DND-41 (cell line): ENCODE data around the gene ESAM.

Source experiments
- ATAC-seq: fragments of 200-7000 bp; cut with Tn5 transposase; 3 replicates; pipeline ENCODE4 v1.9.1; 2021; ENCODE audit warnings: low read depth; ENCODE audit not compliant: insufficient read depth
- DNase-seq: peaks from one replicate; pipeline ENCODE4 v3.0.0-alpha.2; 2020
- H2AFZ ChIP-seq: 2 replicates; pipeline ENCODE4 v1.6.0; 2012; ENCODE audit warnings: low read depth, low read length
- H3K27ac ChIP-seq: 2 replicates; pipeline ENCODE4 v1.5.1; 2012; ENCODE audit warnings: low read length, inconsistent platforms
- H3K27me3 ChIP-seq: fragments of 200-600 bp; sonication (generic); 2 replicates; pipeline ENCODE4 v1.6.0; 2012; ENCODE audit warnings: low read length, mild to moderate bottlenecking, inconsistent platforms; ENCODE audit not compliant: insufficient read depth, poor library complexity
- H3K36me3 ChIP-seq: 2 replicates; pipeline ENCODE4 v1.5.1; 2012; ENCODE audit warnings: low read length, inconsistent platforms; ENCODE audit not compliant: insufficient read depth
- H3K4me1 ChIP-seq: 2 replicates; pipeline ENCODE4 v1.5.1; 2012; ENCODE audit warnings: mild to moderate bottlenecking, low read length; ENCODE audit not compliant: insufficient read depth
- H3K4me2 ChIP-seq: 2 replicates; pipeline ENCODE4 v1.6.0; 2012; ENCODE audit warnings: mild to moderate bottlenecking, moderate library complexity, low read length, inconsistent platforms; ENCODE audit not compliant: insufficient read depth
- H3K4me3 ChIP-seq, 2 experiments: fragments of 200-600 bp in 1 of 2; shearing (Covaris generic) in 1 of 2; 2 replicates each; pipeline ENCODE4 v1.5.1; 2012 to 2016; ENCODE audit warnings: inconsistent platforms in 2 of 2, low read length in 2 of 2, mild to moderate bottlenecking in 2 of 2, low read depth in 1 of 2, moderate library complexity in 1 of 2
- H3K79me2 ChIP-seq: 2 replicates; pipeline ENCODE4 v1.6.0; 2012; ENCODE audit warnings: low read length, inconsistent platforms; ENCODE audit not compliant: insufficient read depth
- H3K9ac ChIP-seq: 2 replicates; pipeline ENCODE4 v1.6.0; 2012; ENCODE audit warnings: low read depth, mild to moderate bottlenecking, inconsistent platforms, low read length, moderate library complexity
- H3K9me3 ChIP-seq: 2 replicates; pipeline ENCODE4 v1.5.1; 2012; ENCODE audit warnings: low read length, moderate library complexity, mild to moderate bottlenecking, inconsistent platforms; ENCODE audit not compliant: insufficient read depth, severe bottlenecking
- H4K20me1 ChIP-seq: 2 replicates; pipeline ENCODE4 v1.6.0; 2012; ENCODE audit warnings: low read length; ENCODE audit not compliant: insufficient read depth
- EZH2 ChIP-seq: IDR thresholded peaks from 3 replicates; pipeline ENCODE4 v1.6.1; 2012; ENCODE audit warnings: borderline replicate concordance, low read depth, mild to moderate bottlenecking, moderate library complexity, low read length, inconsistent platforms; ENCODE audit not compliant: severe bottlenecking
- TF ChIP-seq, protein P1 (sequence below): IDR thresholded peaks from 2 replicates; pipeline ENCODE4 v1.5.1; 2012; ENCODE audit warnings: borderline replicate concordance, low read length, moderate library complexity, mild to moderate bottlenecking; ENCODE audit not compliant: poor library complexity, severe bottlenecking; ENCODE audit errors: extremely low read depth

The ESAM gene

DNA sequence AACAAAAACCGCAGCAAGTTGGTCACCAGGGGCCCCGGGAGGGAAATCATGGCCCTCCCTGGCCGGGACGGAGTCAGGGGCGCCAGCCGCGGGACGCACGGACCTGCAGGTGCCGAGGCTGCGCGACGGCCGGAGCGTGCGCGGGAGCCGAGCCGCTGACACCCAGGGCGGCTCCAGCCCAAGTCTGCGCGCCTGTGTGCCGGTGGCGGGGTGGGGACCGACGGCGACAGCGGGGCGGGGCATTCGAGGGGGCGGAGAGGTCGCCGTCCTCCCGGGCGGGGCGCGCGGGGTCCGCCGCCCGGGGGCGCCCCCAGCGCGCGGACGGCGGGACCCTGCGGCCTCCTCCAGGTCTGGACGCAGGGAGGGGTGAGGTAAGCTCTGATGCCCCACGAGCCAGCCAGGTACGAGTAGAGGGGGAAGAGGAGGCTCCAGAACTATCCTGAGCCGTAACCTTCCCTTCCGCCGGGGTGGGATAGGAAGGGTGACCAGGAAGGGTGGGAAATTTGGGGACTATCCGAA is at the start of gene ESAM:
ESAM (minus strand) TSS at position 186 of the 519 bp plus-strand sequence; CDS start at position 50, 136 bp downstream.
- ATAC-seq (no peak), DNase-seq (no peak)
- H3K79me2 ChIP-seq, result no peaks in the 10 kb centered on the region
- no peak within 1 kb of the TSS for H3K9ac ChIP-seq
- peaks cover 8% of the 10 kb centered on the region; the same call in 1 of the 2 replicates for H4K20me1 ChIP-seq
- peaks cover 5% of the 10 kb centered on the region; the same call in 1 of the 2 replicates for H3K36me3 ChIP-seq
- no peak within 1 kb of the TSS for H3K4me3 ChIP-seq
- H3K4me1 ChIP-seq, result no peaks in the 10 kb centered on the region
- H3K27me3 ChIP-seq, result no peaks in the 10 kb centered on the region
- H2AFZ ChIP-seq, result no peak within 1 kb of the TSS
- H3K27ac ChIP-seq, result no peak within 1 kb of the TSS
- no peak within 1 kb of the TSS for H3K4me2 ChIP-seq
- TF ChIP-seq EZH2, result no peak
- TF ChIP-seq, protein P1, sequence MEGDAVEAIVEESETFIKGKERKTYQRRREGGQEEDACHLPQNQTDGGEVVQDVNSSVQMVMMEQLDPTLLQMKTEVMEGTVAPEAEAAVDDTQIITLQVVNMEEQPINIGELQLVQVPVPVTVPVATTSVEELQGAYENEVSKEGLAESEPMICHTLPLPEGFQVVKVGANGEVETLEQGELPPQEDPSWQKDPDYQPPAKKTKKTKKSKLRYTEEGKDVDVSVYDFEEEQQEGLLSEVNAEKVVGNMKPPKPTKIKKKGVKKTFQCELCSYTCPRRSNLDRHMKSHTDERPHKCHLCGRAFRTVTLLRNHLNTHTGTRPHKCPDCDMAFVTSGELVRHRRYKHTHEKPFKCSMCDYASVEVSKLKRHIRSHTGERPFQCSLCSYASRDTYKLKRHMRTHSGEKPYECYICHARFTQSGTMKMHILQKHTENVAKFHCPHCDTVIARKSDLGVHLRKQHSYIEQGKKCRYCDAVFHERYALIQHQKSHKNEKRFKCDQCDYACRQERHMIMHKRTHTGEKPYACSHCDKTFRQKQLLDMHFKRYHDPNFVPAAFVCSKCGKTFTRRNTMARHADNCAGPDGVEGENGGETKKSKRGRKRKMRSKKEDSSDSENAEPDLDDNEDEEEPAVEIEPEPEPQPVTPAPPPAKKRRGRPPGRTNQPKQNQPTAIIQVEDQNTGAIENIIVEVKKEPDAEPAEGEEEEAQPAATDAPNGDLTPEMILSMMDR, result no peak
- no peaks in the 10 kb centered on the region for H3K9me3 ChIP-seq

GRCh38 chr11:124811399-124812125 is 49.5 kb upstream of the ESAM start:
- H2AFZ ChIP-seq, result no peak overlapping the region
- peaks cover 14% of the 10 kb centered on the region for H3K27me3 ChIP-seq
- no peaks in the 10 kb centered on the region for H4K20me1 ChIP-seq
- H3K4me3 ChIP-seq, result no peak overlapping the region
- no peaks in the 10 kb centered on the region for H3K36me3 ChIP-seq
- TF ChIP-seq EZH2, result no peak
- TF ChIP-seq, protein P1, result no peak
- no peaks in the 10 kb centered on the region for H3K79me2 ChIP-seq
- no peak overlapping the region for H3K9ac ChIP-seq
- DNase-seq, result no peak
- no peaks in the 10 kb centered on the region for H3K9me3 ChIP-seq
- no peak overlapping the region for H3K4me2 ChIP-seq
- H3K4me1 ChIP-seq, result no peaks in the 10 kb centered on the region
- ATAC-seq, result no peak
- H3K27ac ChIP-seq, result no peak overlapping the region

DNA sequence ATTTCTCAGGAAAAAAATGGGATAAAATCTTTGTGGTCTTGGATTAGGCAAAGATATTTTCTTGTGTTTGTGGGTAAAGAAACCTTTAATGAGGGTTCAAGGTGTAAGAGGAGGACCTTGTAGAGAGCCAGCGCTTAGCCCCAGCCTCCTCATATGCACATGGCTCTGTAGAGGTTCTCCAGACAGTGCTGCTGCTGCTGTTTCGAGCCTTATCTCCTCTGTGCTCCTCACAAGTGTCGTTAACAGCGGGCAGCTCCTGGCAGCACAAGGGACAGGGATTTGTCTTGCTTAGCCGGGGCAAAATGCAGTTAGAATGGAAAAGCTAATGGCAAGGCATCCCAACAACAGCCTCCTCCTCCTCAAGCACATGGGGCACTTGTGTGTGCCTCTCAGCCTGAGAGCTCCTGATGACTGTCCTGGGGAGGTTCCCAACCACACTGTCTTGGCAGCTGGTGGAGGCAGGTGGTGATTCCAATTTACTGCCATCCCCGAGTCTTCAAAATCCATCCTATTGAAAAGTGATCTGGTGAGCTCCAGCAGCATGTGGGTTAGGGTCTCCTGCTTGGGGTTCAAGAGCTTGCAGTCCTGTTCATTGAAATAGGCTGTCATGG is 45.7 kb upstream of the ESAM start:
- TF ChIP-seq, protein P1, result no peak
- TF ChIP-seq EZH2, result no peak
- no peaks in the 10 kb centered on the region for H3K4me1 ChIP-seq
- H3K4me3 ChIP-seq, result no peak overlapping the region
- DNase-seq, result no peak
- no peaks in the 10 kb centered on the region for H4K20me1 ChIP-seq
- H3K27ac ChIP-seq, result no peak overlapping the region
- H3K9me3 ChIP-seq, result no peaks in the 10 kb centered on the region
- no peaks in the 10 kb centered on the region for H3K36me3 ChIP-seq
- H3K27me3 ChIP-seq, result peaks cover 22% of the 10 kb centered on the region
- ATAC-seq, result no peak
- H3K9ac ChIP-seq, result no peak overlapping the region
- no peaks in the 10 kb centered on the region for H3K79me2 ChIP-seq
- H3K4me2 ChIP-seq, result no peak overlapping the region
- H2AFZ ChIP-seq, result no peak overlapping the region
